Activated T-cell treated with anti-CD3 and anti-CD28 coated beads for 1 hour (primary cell): ENCODE results near the gene ELOVL2.
"Not testable (repeated sequence)": the region's sequence is repeated elsewhere in the genome, so short reads cannot be mapped to it uniquely, and the experiment has no call there.

ENCODE experiments used
- DNase-seq: peaks from one replicate; pipeline ENCODE4 v3.0.0-alpha.2; 2020; ENCODE audit warnings: low read depth

Gene ELOVL2

DNA sequence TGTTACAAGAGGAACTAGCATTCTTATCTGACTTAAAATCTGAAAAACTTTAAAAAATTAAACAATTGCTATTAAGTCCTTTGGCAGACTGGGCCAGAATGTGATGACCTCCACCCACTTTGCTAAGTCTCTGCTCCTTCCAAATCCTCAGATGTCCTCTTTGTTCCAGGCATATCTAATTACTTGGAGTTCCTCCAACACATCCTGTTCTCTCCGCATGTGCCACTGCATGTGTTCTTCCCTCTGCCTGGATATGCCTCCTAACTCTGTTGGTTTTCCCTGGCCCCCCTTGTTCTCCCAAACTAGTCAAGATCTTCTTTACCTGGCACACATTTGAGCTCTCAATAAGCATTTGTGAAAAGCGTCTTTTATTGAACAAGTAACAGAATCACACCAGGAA lies 23.1 kb downstream of the ELOVL2 start:
- no peak for DNase-seq

- no peak for DNase-seq
These were observed 25.9 kb downstream of the ELOVL2 start for GRCh38 chr6:11018225-11018624.

DNA sequence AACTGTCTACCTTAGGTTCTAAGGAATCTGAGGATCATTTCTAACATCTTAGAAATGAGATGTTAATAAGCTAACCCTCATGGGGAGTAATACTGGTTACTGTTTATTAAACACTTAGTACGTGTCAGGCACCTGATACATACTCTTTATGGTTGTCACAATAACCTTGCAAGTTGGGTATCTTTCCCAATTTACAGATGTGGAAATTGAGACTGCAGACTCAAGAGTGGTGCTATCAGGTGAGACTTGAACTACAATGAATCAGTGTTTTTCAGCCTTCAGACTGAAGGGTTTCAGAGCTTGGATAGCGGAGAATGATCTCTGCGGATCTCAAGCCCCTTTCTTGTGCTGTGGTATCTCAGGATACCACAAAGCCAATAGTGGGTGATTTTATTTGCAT lies 27.0 kb downstream of the ELOVL2 start:
- DNase-seq = no peak

GRCh38 chr6:11016452-11016851 lies 27.7 kb downstream of the ELOVL2 start:
- no peak for DNase-seq

DNA sequence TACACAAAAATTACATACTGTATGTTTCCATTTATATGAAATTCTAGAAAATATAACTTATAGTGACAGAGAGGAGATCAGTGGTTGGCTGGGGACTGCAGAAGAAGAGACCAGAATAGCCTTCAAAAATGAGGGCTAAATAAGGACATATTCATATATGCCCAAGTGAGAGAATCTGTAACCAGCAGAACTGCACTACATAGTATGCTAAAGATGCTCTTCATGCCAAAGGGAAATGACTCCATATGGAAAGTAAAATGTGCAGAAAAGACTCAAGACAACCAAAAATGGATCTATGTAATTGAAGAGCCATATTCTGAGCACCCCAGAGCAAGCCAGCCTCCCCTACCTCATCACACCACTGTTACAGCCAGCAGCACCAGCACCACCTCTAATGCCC lies 29.0 kb downstream of the ELOVL2 start:
- no peak for DNase-seq

GRCh38 chr6:11013721-11014070 lies 30.4 kb downstream of the ELOVL2 start:
- DNase-seq = no peak

- no peak for DNase-seq
These were observed 31.0 kb downstream of the ELOVL2 start for GRCh38 chr6:11012976-11013720.

DNA sequence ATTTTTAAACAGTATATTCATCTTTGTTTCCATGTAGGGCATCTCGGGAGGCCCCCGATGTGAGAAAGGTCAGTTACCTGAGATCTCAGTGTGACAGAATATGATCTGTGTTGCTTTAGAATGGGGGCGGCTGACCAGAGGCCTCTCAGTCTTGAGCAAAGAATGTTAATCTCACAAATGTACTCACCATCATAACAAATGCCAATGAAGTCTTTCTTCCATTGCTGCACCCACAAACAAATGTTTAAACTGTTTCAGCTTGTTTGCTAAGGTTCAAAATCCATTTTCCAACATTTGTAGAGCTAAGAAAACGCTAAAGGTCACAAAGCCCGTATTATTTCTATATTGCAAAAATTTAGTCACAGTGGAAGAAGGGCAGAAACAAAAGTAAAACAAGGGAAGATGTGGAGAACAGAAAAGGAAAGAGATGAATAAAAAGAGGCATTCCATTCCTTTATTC lies 31.8 kb downstream of the ELOVL2 start:
- no peak for DNase-seq

- DNase-seq = no peak
These were observed 32.3 kb downstream of the ELOVL2 start for GRCh38 chr6:11011787-11012234.

DNA sequence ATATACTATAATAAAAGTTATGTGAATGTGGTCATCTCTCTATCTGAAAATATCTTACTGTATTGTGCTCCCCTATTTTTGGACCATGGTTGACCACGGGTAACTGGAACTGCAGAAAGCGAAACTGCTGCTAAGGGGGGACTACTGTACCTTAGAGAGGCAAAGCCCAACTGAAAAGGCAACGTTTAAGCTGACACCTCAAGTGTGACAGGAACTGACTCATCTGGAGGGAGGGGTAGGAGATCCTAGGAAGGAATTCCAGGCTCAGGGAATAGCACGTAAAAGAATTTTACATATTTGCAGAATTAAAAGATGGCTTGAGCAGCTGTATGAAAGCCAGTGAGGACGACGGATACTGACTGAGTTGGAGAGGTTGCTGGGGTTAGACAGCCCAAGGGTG lies 34.8 kb downstream of the ELOVL2 start:
- no peak for DNase-seq

GRCh38 chr6:11008821-11009220 lies 35.3 kb downstream of the ELOVL2 start:
- DNase-seq = no peak

GRCh38 chr6:11007715-11008608 lies 36.1 kb downstream of the ELOVL2 start:
- no peak for DNase-seq

DNA sequence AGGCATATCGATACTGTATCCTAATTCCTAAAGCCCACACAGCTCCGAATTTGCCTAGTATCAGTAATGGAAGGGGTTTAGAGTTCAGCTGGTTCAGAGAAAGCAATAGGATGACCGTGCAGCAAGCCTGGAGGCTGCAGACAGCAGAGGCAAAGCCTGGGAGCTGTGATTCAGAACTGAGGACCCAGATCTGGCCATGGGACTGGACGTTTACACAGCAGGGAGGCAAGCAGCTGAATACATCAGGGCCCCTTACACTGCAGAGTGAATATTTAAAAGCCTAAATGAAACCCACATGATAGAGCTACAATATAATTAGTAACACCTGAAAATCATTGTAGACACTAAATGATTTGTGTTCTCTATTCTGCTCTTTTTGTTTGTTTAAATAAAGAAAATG lies 38.0 kb downstream of the ELOVL2 start:
- no peak for DNase-seq

DNA sequence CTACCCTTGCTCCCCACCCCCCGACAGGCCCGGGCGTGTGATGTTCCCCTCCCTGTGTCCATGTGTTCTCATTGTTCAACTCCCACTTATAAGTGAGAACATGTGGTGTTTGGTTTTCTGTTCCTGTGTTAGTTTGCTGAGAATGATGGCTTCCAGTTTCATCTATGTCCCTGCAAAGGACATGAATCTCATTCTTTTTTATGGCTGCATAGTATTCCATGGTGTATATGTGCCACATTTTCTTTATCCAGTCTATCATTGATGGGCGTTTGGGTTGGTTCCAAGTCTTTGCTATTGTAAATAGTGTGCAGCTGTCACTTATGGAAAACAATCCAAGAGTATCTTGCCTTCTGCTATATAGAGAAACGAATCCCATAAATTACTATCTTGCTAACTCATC lies 40.8 kb downstream of the ELOVL2 start:
- DNase-seq = not testable (repeated sequence)

GRCh38 chr6:11002176-11002575 lies 41.9 kb downstream of the ELOVL2 start:
- no peak for DNase-seq

GRCh38 chr6:10999994-11000393 lies 44.1 kb downstream of the ELOVL2 start:
- DNase-seq = no peak

- no peak for DNase-seq
These were observed 48.9 kb downstream of the ELOVL2 start for GRCh38 chr6:10995114-10995707.

- DNase-seq = no peak
These were observed 50.2 kb downstream of the ELOVL2 start for GRCh38 chr6:10993896-10994295.

- no peak for DNase-seq
These were observed 53.0 kb downstream of the ELOVL2 start for GRCh38 chr6:10991115-10991514.

DNA sequence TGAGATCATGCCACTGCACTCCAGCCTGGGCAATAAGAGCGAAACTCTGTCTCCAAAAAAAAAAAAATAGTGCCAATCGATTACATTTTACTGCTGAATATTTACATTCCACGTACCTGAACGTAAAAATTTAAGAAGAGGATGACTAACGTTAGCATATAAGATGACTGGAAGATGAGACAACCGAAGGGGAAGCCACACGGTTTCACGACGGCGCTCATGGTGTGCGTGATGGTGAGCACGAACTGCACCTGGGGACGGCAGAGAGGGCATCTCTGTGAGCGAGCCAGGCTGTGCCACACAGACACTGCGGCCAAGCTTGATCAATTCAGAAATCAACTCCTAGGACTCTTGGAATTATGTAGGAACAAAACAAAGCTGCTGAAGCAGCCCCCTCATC lies 54.5 kb downstream of the ELOVL2 start:
- DNase-seq = no peak

DNA sequence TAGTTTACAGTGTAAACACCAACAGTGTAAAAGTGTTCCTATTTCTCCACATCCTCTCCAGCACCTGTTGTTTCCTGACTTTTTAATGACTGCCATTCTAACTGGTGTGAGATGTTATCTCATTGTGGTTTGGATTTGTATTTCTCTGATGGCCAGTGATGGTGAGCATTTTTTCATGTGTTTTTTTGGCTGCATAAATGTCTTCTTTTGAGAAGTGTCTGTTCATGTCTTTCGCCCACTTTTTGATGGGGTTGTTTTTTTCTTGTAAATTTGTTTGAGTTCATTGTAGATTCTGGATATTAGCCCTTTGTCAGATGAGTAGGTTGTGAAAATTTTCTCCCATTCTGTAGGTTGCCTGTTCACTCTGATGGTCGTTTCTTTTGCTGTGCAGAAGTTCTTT lies 59.1 kb downstream of the ELOVL2 start:
- not testable (repeated sequence) for DNase-seq

DNA sequence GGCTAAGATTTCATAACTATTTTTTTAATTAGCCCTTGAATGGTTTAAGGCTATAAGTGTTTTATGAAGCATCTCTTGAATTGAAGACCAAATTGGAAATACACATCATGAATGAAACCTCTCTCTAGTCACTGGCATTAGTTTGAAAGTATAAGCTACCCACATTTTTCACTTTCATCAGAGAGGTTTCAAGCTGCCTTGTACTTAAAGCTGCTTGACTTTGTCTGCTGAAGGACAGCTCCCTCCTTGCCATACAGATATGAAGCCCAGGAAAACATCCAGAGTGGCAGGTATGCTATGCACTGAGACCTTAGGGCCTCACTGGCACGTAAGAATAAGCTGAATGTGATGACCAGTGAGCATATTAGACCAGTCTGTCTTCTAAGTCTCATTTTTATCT lies 62.7 kb downstream of the ELOVL2 start:
- no peak for DNase-seq

DNA sequence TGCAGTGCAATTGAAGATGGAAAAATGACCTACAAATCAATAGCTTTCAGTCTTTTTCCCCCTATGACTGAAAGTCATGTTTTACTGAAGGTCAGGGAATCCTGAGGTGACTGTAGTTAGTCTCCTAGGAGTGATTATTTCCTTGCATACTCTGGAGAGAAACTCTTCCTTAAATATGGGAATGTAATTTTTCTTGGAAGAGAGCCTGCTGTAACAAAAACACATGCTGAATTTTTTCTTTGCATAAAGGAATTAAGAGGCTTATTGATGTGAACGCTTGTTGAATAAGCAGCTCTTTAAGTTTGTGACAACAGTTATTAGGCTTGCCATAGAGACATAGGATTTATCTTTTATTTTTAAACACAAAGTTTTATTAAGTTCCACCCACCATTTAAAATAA lies 64.5 kb downstream of the ELOVL2 start:
- no peak for DNase-seq
